Tibial nerve (tissue), 4 donors: ENCODE data around the gene PXDN. TPM values are rescaled to one million over a fixed set of nuclear protein-coding genes. Genes with fewer than 3 reads are reported as not detected.

ENCODE experiments used
- DNase-seq, 2 donors: peaks; one replicate each; pipeline ENCODE4 v3.0.0-alpha.2; 2019; ENCODE audit warnings: low spot score in 2 of 2
- H3K27ac ChIP-seq, 4 donors: fragments of 200-600 bp; sonication (generic) in 3 of 4; one replicate each; pipeline ENCODE4 v1.5.1; 2017 to 2019; ENCODE audit warnings: mild to moderate bottlenecking in 1 of 4
- H3K27me3 ChIP-seq, 2 donors: fragments of 200-600 bp; sonication (generic) in 1 of 2; one replicate each; pipeline versions ENCODE4 v1.5.1 to v1.6.0; 2017 to 2019
- H3K36me3 ChIP-seq, 3 donors: fragments of 200-600 bp; sonication (generic); one replicate each; pipeline ENCODE4 v1.5.1; 2018 to 2019
- H3K4me1 ChIP-seq, 4 donors: fragments of 200-600 bp; sonication (generic) in 3 of 4; one replicate each; pipeline ENCODE4 v1.5.1; 2017 to 2019
- H3K4me3 ChIP-seq, 4 donors: fragments of 200-600 bp; sonication (generic) in 3 of 4; one replicate each; pipeline ENCODE4 v1.5.1; 2017 to 2019; ENCODE audit warnings: mild to moderate bottlenecking in 1 of 4, moderate library complexity in 1 of 4
- H3K9me3 ChIP-seq, 4 donors: fragments of 200-600 bp; sonication (generic) in 3 of 4; one replicate each; pipeline ENCODE4 v1.5.1; 2017 to 2019
- EP300 ChIP-seq, 2 donors: sonication (generic); formaldehyde crosslinking; IDR thresholded peaks; one replicate each; pipeline ENCODE4 v1.6.1; 2017; ENCODE audit warnings: antibody characterized with exemption in 2 of 2, mild to moderate bottlenecking in 1 of 2
- POLR2A ChIP-seq, 2 donors: fragments of 450-650 bp; IDR thresholded peaks; one replicate each; pipeline ENCODE4 v1.6.1; 2017; ENCODE audit warnings: antibody characterized with exemption in 2 of 2, mild to moderate bottlenecking in 2 of 2, moderate library complexity in 2 of 2
- WGBS, 2 donors: methylation state at CpG; one replicate each; pipeline ENCODE4 v1.1.5; 2018; 5-methylcytosine and 5-hydroxymethylcytosine counted together
- total RNA-seq, 4 donors: library from RNA; depleted of rRNA; stranded (reverse); fragments of >200 nt; gene quantifications; one replicate each; pipeline ENCODE4 v1.1.0, GENCODE V29; 2016
- TF ChIP-seq, protein P1 (sequence below), 5 experiments: fragments of 200-600 bp in 3 of 5; fragments of 450-650 bp in 2 of 5; sonication (generic) in 3 of 5; IDR thresholded peaks; one replicate each; pipeline ENCODE4 v1.5.1; 2016 to 2019; ENCODE audit warnings: antibody characterized with exemption in 5 of 5, mild to moderate bottlenecking in 3 of 5, moderate library complexity in 2 of 5

Gene PXDN
- total RNA-seq, 4 donors from 2014 or later = 40.4 to 72.6 (median 52.4) TPM

DNA sequence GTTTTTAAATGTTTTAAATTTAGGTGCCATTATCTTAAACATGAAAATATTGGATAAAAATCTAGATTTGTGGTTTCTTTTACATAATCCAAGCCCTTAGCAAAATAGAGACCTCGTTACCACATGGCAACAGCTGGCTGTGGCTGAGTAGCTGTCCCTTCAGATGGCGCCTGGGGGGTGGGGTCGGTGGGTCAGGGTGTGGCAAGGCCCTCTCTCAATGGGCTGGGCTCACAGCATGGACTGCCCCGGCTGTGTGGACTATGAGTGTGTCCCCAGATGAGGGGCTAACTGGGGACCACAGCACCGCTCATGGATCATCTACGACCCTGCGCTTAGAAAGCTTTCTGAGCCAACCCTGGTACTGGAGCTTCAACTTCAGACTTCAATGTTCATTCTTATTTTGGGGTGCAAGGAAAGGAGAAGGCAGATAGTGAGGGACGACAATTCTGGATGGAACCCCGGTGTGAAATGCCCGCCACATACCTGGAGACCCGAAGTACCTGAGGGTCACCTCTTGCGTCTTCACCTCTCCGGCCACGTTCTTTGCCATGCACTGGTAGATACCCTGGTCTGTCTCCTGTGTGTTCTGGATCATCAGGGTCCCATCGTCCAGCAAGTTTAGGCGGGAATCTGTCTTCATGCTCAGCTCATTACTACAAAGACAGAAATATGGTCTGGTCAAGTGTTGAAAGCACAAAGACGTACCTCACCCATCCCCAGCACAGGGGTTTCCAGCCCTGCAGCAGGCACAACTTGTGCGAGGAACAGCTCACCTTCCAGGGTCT, 71.0 kb downstream of the PXDN start:
- H3K27me3 ChIP-seq = no peaks in the 10 kb centered on the region
- peaks cover 0 to 86% (median 0%) of the 10 kb centered on the region in 3 donors for H3K36me3 ChIP-seq
- peaks cover 0 to 7% (median 0%) of the 10 kb centered on the region in 4 donors for H3K4me1 ChIP-seq
- no peak for DNase-seq
- TF ChIP-seq EP300 (IDR thresholded peaks at IDR 0.05) (no peak), POLR2A (IDR thresholded peaks at IDR 0.05) (no peak)
- TF ChIP-seq, protein P1, sequence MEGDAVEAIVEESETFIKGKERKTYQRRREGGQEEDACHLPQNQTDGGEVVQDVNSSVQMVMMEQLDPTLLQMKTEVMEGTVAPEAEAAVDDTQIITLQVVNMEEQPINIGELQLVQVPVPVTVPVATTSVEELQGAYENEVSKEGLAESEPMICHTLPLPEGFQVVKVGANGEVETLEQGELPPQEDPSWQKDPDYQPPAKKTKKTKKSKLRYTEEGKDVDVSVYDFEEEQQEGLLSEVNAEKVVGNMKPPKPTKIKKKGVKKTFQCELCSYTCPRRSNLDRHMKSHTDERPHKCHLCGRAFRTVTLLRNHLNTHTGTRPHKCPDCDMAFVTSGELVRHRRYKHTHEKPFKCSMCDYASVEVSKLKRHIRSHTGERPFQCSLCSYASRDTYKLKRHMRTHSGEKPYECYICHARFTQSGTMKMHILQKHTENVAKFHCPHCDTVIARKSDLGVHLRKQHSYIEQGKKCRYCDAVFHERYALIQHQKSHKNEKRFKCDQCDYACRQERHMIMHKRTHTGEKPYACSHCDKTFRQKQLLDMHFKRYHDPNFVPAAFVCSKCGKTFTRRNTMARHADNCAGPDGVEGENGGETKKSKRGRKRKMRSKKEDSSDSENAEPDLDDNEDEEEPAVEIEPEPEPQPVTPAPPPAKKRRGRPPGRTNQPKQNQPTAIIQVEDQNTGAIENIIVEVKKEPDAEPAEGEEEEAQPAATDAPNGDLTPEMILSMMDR (IDR thresholded peaks at IDR 0.05) = no peak
- H3K4me3 ChIP-seq = no peak overlapping the region
- no peaks in the 10 kb centered on the region for H3K9me3 ChIP-seq
- whole genome bisulfite sequencing, 2 donors = 93 to 95% methylated on average over 18 of the region's 18 CpGs
- H3K27ac ChIP-seq = no peak overlapping the region

DNA sequence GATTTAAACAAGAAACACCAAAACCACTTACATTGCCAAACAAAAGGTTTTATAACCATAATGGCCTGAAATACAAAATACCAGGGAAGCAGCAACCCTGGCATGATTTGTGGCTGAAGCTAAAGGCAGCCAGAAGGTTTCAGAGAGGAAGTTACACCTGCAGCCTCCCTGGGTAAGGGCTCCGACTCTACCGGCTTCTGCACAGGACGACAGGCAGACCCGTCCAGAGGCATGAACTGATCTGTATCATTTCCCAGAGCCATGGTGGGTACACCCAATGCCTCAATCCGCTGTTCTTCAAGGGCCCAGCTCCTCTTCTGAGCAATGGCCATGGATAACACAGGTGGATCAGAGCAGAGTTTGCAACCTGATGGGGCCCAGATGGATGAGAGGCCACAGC, 71.6 kb downstream of the PXDN start:
- Histone ChIP-seq H3K9me3 (no peaks in the 10 kb centered on the region), H3K27me3 (no peaks in the 10 kb centered on the region), H3K27ac (no peak overlapping the region), H3K4me3 (no peak overlapping the region), H3K4me1 (peaks cover 0 to 7% (median 0%) of the 10 kb centered on the region in 4 donors), H3K36me3 (peaks cover 0 to 80% (median 0%) of the 10 kb centered on the region in 3 donors)
- 74 to 89% methylated on average over 5 of the region's 5 CpGs for WGBS, 2 donors
- no peak for TF ChIP-seq EP300 (IDR thresholded peaks at IDR 0.05)
- TF ChIP-seq, protein P1 (IDR thresholded peaks at IDR 0.05) = no peak
- TF ChIP-seq POLR2A (IDR thresholded peaks at IDR 0.05) = no peak
- DNase-seq = no peak

DNA sequence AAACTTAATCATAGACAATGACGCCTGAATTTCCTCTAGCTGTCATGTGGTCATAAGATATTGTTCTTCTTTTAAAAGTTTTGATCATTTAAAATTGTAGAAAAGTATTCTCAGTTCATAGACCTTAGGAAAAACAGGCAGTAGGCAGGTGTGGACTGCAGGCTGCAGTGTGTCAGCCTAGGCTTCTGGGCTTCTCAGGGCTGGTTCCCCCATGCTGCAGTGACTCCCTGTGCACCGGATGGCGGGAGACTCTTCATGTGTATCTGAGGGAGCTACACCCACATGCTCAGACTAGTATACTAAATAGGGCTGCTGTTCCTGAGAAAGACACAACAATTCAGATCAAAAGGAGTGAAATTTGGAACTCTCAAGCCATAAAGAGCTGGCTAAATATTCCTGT, 72.4 kb downstream of the PXDN start:
- H3K36me3 ChIP-seq = peaks cover 0 to 72% (median 0%) of the 10 kb centered on the region in 3 donors
- WGBS, 2 donors = 83 to 84% methylated on average over 3 of the region's 3 CpGs
- no peak overlapping the region for H3K27ac ChIP-seq
- no peak overlapping the region for H3K4me3 ChIP-seq
- no peaks in the 10 kb centered on the region for H3K27me3 ChIP-seq
- peaks cover 0 to 7% (median 0%) of the 10 kb centered on the region in 4 donors for H3K4me1 ChIP-seq
- no peak for DNase-seq
- TF ChIP-seq POLR2A (IDR thresholded peaks at IDR 0.05) (no peak), EP300 (IDR thresholded peaks at IDR 0.05) (no peak)
- TF ChIP-seq, protein P1 (IDR thresholded peaks at IDR 0.05) = no peak
- no peaks in the 10 kb centered on the region for H3K9me3 ChIP-seq

DNA sequence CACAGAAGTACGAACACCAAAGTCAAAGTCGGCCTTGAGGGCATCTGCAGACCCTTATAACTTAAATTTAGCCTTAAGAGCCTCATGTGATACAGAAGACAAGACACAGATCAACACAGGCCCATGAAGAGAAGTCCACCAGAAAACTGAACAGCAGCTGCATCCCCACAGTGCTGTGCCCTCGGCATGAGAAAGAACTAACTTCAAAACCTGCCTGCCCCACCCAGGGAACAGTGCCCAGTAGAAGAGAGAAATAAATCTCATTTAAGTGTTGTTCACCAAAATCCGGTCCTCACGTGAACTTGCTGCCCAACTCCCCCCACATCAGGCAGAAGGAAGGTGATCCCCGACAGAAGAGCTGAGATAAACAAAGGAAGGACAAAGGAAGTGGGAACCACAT, 73.7 kb downstream of the PXDN start:
- WGBS, 2 donors = 70 to 78% methylated on average over 6 of the region's 6 CpGs
- no peak for DNase-seq
- Histone ChIP-seq H3K36me3 (peaks cover 0 to 67% (median 0%) of the 10 kb centered on the region in 3 donors), H3K4me3 (no peak overlapping the region), H3K27me3 (no peaks in the 10 kb centered on the region), H3K9me3 (no peaks in the 10 kb centered on the region), H3K4me1 (peaks cover 0 to 1% (median 0%) of the 10 kb centered on the region in 4 donors), H3K27ac (peak overlapping the region in 1 of 4 donors; percentile 12)
- TF ChIP-seq, protein P1 (IDR thresholded peaks at IDR 0.05) = no peak
- TF ChIP-seq POLR2A (IDR thresholded peaks at IDR 0.05) (no peak), EP300 (IDR thresholded peaks at IDR 0.05) (no peak)

DNA sequence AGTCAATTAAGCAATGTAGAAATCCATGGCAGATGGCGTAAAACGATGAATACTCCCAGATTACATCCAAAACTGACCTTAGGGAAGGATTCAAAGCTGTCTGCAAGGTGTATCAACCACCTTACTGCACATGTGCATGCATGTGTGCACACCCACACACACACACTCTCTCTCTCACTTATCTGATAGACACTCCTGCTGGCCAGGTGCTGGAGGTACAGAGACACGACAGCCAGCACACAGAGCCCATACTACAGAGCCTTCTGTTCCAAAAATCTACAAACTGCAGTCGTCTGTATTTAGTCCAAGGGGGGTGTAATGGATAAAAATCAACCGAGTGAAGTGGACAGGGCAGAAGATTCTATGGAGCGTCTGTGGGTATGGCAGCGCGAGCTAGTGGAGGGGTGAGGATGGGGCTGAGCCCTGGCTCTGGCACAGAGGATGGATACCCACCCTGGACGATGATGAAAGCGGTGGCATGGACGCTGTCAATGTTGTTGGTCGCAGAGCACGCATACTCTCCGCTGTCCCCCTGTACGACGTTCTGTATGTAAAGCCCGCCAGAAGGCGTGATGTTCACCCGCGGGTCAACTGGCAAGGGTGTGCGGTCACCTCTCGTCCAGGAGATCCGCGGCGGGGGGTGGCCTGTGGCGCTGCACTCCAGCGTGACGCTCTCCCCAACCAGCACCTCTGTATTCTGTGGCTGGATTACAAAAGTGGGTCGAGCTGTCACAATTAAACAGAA, 78.4 kb downstream of the PXDN start:
- Histone ChIP-seq H3K36me3 (peaks cover 0 to 69% (median 0%) of the 10 kb centered on the region in 3 donors), H3K4me1 (no peaks in the 10 kb centered on the region), H3K27me3 (no peaks in the 10 kb centered on the region), H3K4me3 (no peak overlapping the region), H3K27ac (no peak overlapping the region), H3K9me3 (no peaks in the 10 kb centered on the region)
- TF ChIP-seq, protein P1 (IDR thresholded peaks at IDR 0.05) = no peak
- TF ChIP-seq POLR2A (IDR thresholded peaks at IDR 0.05) = no peak
- no peak for TF ChIP-seq EP300 (IDR thresholded peaks at IDR 0.05)
- WGBS, 2 donors = 93 to 94% methylated on average over 29 of the region's 29 CpGs
- DNase-seq = no peak
